OCI-LY3 (cell line): ENCODE results near the gene TMED1.

ENCODE experiments used
- H2AFZ ChIP-seq: fragments of 200-600, 300-600 bp; shearing (Covaris generic); 2 replicates; pipeline ENCODE4 v1.6.0; 2014; ENCODE audit warnings: antibody characterized with exemption, low read depth, low read length
- H3K27ac ChIP-seq: fragments of 200-600, 300-600 bp; sonication (generic); 2 replicates; pipeline ENCODE4 v1.5.1; 2014; ENCODE audit warnings: mild to moderate bottlenecking, low read length, moderate library complexity, mixed read lengths
- H3K27me3 ChIP-seq: fragments of 200-600, 300-600 bp; sonication (generic); 2 replicates; pipeline ENCODE4 v1.6.1; 2014; ENCODE audit warnings: low read depth, low read length, mixed read lengths
- H3K36me3 ChIP-seq: fragments of 200-600, 300-600 bp; sonication (generic); replicated peaks from 2 replicates; pipeline ENCODE3; 2014; ENCODE audit warnings: low read depth, low read length, mixed read lengths
- H3K4me1 ChIP-seq: fragments of 300-600, 200-600 bp; sonication (generic); 2 replicates; pipeline ENCODE4 v1.6.1; 2014; ENCODE audit warnings: low read length, mixed read lengths
- H3K4me2 ChIP-seq: fragments of 200-600, 300-600 bp; sonication (generic); 2 replicates; pipeline ENCODE4 v1.6.1; 2014; ENCODE audit warnings: low read length, mixed read lengths
- H3K4me3 ChIP-seq: fragments of 300-600, 200-600 bp; sonication (generic); 2 replicates; pipeline ENCODE4 v1.5.1; 2014; ENCODE audit warnings: antibody characterized with exemption, mild to moderate bottlenecking, low read length, moderate library complexity
- H3K79me2 ChIP-seq: fragments of 300-600, 200-600 bp; shearing (Covaris generic); 2 replicates; pipeline ENCODE4 v1.6.1; 2014; ENCODE audit warnings: mild to moderate bottlenecking, low read length, mixed read lengths
- H3K9ac ChIP-seq: fragments of 300-600, 200-600 bp; shearing (Covaris generic); 2 replicates; pipeline ENCODE4 v1.6.0; 2014; ENCODE audit warnings: mild to moderate bottlenecking, low read length, moderate library complexity
- H3K9me3 ChIP-seq: fragments of 200-600, 300-600 bp; shearing (Covaris generic); 2 replicates; pipeline ENCODE4 v1.6.1; 2014; ENCODE audit warnings: low read length, mixed read lengths; ENCODE audit not compliant: insufficient read depth
- H4K20me1 ChIP-seq: fragments of 200-600, 300-600 bp; sonication (generic); 2 replicates; pipeline ENCODE4 v1.6.1; 2016; ENCODE audit warnings: low read length, mixed read lengths; ENCODE audit not compliant: insufficient read depth
- EZH2phosphoT487 ChIP-seq: fragments of 200-600 bp; shearing (Covaris generic); IDR thresholded peaks from 2 replicates; pipeline ENCODE4 v1.6.1; 2018; ENCODE audit warnings: antibody characterized with exemption, mixed run types, low read depth
- TF ChIP-seq, protein P1 (sequence below): fragments of 200-600, 300-600 bp; sonication (generic); IDR thresholded peaks from 2 replicates; pipeline ENCODE4 v1.5.1; 2014; ENCODE audit warnings: antibody characterized with exemption, low read length, low read depth

Gene TMED1

DNA sequence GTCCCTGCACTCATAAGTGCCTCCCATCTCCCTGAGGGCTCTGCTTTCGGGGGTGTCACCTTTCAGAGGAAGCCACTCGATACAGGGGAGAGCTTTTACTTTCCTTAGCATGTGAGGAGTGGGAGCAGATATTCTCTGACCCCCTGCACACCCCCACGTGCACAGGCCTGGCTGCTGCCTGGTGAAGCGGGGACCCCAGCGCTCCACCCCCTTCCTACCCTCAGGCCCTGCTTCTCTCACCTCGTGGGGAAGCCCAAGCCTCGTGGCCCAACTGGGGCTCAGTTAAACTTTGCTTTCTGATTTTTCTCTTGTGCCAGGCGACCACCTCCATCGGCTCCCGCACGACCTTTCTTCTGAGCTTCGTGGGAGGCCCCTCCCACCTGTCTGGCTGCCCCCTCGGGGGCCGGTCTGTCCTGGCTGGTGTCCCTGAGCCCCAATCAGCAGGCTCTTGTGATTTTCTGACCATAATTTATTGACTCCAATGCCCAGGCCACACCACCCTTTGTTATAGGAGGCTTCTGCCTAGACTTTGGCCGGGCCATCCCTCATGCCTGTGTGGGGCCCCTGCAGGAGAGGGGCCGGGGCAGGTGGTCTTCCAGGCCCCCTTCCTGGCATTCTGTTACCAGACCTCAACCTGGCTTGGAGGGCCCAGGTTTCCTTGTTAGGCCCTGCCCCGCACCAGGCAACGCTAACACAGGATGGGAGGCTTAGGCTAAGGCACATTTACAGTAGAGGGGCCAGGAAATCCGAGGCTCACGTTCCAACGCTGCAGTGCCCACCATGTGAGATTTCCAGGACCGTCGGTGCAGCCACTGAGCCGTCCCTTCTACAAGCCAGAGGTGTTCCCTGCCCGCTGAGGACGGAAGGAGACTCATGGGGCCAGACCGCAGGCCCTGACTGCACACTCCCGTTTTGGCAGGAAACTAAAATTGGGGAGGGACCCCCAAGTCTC lies 3.7 kb downstream of the TMED1 start:
- 0 out of 2 replicates have a peak, but pooled peaks cover 2% of the 10 kb centered on the region for H3K79me2 ChIP-seq
- no peaks in the 10 kb centered on the region for H3K27me3 ChIP-seq
- TF ChIP-seq, protein P1, sequence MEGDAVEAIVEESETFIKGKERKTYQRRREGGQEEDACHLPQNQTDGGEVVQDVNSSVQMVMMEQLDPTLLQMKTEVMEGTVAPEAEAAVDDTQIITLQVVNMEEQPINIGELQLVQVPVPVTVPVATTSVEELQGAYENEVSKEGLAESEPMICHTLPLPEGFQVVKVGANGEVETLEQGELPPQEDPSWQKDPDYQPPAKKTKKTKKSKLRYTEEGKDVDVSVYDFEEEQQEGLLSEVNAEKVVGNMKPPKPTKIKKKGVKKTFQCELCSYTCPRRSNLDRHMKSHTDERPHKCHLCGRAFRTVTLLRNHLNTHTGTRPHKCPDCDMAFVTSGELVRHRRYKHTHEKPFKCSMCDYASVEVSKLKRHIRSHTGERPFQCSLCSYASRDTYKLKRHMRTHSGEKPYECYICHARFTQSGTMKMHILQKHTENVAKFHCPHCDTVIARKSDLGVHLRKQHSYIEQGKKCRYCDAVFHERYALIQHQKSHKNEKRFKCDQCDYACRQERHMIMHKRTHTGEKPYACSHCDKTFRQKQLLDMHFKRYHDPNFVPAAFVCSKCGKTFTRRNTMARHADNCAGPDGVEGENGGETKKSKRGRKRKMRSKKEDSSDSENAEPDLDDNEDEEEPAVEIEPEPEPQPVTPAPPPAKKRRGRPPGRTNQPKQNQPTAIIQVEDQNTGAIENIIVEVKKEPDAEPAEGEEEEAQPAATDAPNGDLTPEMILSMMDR = no peak
- no peak for TF ChIP-seq EZH2phosphoT487
- H2AFZ ChIP-seq = no peak overlapping the region
- peaks cover 20% of the 10 kb centered on the region for H3K36me3 ChIP-seq
- H3K4me1 ChIP-seq = peaks cover 8% of the 10 kb centered on the region
- H4K20me1 ChIP-seq = peaks cover 4% of the 10 kb centered on the region; the same call in 1 of the 2 replicates
- no peak overlapping the region for H3K4me2 ChIP-seq
- peaks cover 2% of the 10 kb centered on the region; the same call in 1 of the 2 replicates for H3K9me3 ChIP-seq
- H3K27ac ChIP-seq = no peak overlapping the region
- H3K4me3 ChIP-seq = no peak overlapping the region
- H3K9ac ChIP-seq = no peak overlapping the region

DNA sequence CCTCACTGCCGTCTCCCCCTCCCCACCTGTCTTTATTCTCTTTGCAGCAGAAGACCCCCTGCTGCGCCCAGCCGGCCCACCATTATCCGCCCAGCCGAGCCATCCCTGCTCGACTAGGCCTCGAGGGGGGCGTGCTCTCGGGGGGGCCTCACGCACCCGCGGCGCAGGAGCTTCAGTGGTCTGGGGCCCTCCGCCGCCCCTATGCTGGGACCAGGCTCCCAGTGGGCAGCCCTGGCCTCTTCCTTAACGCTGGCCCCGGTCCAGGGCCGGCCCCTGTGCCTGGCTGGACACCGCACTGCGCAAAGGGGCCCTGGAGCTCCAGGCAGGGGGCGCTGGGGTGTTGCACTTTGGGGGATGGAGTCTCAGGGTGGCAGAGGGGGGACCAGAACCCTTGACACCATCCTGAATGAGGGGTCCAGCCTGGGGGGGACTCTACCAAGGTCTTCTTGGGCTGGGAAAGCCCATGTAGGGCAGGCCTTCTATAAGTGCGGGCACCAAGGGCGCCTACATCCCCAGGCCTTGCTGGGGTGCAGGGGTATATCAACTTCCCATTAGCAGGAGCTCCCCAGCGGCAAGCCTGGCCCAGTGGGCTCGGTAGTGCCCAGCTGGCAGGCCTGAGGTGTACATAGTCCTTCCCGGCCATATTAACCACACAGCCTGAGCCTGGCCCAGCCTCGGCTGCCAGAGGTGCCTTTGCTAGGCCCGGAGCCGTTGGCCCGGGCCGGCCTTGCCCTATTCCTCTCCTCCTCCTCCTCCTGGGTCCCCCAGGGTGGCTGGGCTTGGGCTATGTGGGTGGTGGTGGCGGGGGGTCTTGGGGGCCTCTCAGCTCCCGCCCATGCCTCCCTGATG lies 4.9 kb downstream of the TMED1 start:
- H3K4me2 ChIP-seq = no peak overlapping the region
- peaks cover 22% of the 10 kb centered on the region for H3K36me3 ChIP-seq
- no peaks in the 10 kb centered on the region for H3K27me3 ChIP-seq
- H3K9ac ChIP-seq = no peak overlapping the region
- TF ChIP-seq, protein P1 = no peak
- TF ChIP-seq EZH2phosphoT487 = no peak
- H3K4me3 ChIP-seq = no peak overlapping the region
- H2AFZ ChIP-seq = no peak overlapping the region
- H3K27ac ChIP-seq = no peak overlapping the region
- no peaks in the 10 kb centered on the region for H3K9me3 ChIP-seq
- peaks cover 4% of the 10 kb centered on the region; the same call in 1 of the 2 replicates for H4K20me1 ChIP-seq
- H3K4me1 ChIP-seq = no peaks in the 10 kb centered on the region
- H3K79me2 ChIP-seq = no peaks in the 10 kb centered on the region

DNA sequence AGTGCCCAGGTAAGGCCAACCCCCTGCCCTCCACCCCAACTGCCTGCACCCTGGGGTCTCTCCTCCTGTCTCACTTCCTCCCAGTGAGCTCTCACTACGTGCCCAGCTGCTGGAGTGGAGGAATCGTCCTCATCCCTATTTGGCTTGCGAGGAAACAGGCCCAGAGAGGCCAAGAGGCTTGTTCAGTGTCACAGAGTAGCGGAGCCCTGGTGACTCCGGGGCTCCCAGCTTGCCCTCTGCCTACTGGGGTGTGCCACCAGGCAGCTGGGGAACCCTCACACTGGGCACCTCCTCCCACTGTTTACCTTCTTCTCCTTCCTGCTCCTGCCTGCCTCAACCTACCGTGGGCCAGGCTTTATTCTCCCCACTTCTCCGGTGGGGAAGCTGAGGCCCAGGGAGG lies 5.6 kb downstream of the TMED1 start:
- Histone ChIP-seq H3K4me2 (no peak overlapping the region), H3K36me3 (peaks cover 26% of the 10 kb centered on the region), H3K4me1 (no peaks in the 10 kb centered on the region), H3K9me3 (no peaks in the 10 kb centered on the region), H3K27ac (no peak overlapping the region), H3K9ac (no peak overlapping the region), H3K27me3 (no peaks in the 10 kb centered on the region), H3K4me3 (no peak overlapping the region), H3K79me2 (no peaks in the 10 kb centered on the region), H4K20me1 (peaks cover 4% of the 10 kb centered on the region; the same call in 1 of the 2 replicates), H2AFZ (no peak overlapping the region)
- TF ChIP-seq EZH2phosphoT487 = no peak
- TF ChIP-seq, protein P1 = no peak

DNA sequence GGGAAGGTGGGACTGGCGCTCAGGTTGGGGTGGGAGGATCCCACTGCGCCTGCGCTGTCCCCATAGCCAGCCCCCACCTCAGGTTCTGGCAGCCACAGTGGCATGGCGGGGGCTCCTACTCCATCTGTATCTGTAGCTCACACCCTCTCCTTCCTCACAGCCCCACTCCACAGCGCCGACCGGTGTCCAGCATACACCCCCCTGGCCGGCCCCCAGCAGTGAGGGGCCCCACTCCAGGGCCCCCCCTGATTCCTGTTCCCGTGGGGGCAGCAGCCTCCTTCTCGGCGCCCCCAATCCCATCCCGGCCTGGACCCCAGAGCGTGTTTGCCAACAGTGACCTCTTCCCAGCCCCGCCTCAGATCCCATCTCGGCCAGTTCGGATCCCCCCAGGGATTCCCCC lies 6.0 kb downstream of the TMED1 start:
- H3K27me3 ChIP-seq = no peaks in the 10 kb centered on the region
- no peak overlapping the region for H2AFZ ChIP-seq
- TF ChIP-seq EZH2phosphoT487 = no peak
- TF ChIP-seq, protein P1 = no peak
- H3K4me1 ChIP-seq = no peaks in the 10 kb centered on the region
- no peak overlapping the region for H3K4me2 ChIP-seq
- peaks cover 2% of the 10 kb centered on the region; the same call in 1 of the 2 replicates for H4K20me1 ChIP-seq
- H3K27ac ChIP-seq = no peak overlapping the region
- H3K79me2 ChIP-seq = no peaks in the 10 kb centered on the region
- H3K36me3 ChIP-seq = peaks cover 23% of the 10 kb centered on the region
- H3K9ac ChIP-seq = no peak overlapping the region
- H3K9me3 ChIP-seq = no peaks in the 10 kb centered on the region
- H3K4me3 ChIP-seq = no peak overlapping the region
